GM12864 (cell line): ENCODE data around the gene LPP.

Experiments
- DNase-seq: peaks from one replicate; pipeline ENCODE4 v3.0.0-alpha.2; 2011; ENCODE audit warnings: low read depth
- H3K4me3 ChIP-seq: 2 replicates; pipeline ENCODE4 v1.5.1; 2011; ENCODE audit warnings: mild to moderate bottlenecking, low read depth, low read length, control low read depth
- CTCF ChIP-seq: IDR thresholded peaks from 2 replicates; pipeline ENCODE4 v1.5.1; 2011; ENCODE audit warnings: low read depth, mild to moderate bottlenecking, moderate library complexity, low read length, control low read depth, inconsistent platforms; ENCODE audit errors: missing control alignments

LPP gene

DNA sequence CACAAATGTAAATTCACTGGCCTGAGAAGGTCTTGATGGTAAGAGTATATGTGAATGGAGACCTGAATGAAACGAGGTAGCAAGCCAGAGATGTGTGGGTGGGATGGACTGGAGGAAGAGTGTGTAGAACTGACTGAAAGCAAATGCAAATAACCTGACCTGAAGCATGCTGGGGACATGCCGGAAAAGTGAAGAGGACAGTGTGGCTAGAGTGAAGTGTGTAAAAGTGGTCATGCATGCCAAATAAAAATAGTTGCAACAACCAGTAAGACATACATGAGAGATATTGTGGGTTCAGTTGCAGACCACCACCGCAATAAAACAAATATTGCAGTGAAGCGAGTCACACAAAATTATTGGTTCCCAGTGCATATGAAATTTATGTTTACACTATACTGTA lies 82.3 kb downstream of the LPP start:
- H3K4me3 ChIP-seq = no peak overlapping the region
- TF ChIP-seq CTCF = no peak
- DNase-seq = no peak

DNA sequence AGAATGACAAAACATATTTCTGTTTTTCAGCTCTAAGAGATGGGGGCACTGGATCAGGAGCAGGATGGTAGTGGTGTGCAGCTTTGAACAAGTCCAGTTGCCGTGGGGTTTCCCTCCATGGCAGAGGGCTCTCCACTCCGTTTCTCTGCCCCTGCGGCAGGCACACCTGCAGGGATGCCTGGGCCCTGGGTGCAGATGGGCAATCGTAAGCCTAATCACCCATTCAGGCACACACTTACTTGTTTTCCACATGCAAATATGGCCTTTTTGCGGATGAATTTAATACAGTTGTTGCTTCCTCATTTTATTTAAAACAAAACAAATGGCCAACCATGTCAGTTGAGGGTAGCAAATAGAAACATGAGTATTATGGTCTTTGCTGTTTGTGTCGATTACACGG lies 85.1 kb downstream of the LPP start:
- no peak overlapping the region for H3K4me3 ChIP-seq
- no peak for TF ChIP-seq CTCF
- no peak for DNase-seq

GRCh38 chr3:188239577-188239976 lies 85.6 kb downstream of the LPP start:
- TF ChIP-seq CTCF = no peak

DNA sequence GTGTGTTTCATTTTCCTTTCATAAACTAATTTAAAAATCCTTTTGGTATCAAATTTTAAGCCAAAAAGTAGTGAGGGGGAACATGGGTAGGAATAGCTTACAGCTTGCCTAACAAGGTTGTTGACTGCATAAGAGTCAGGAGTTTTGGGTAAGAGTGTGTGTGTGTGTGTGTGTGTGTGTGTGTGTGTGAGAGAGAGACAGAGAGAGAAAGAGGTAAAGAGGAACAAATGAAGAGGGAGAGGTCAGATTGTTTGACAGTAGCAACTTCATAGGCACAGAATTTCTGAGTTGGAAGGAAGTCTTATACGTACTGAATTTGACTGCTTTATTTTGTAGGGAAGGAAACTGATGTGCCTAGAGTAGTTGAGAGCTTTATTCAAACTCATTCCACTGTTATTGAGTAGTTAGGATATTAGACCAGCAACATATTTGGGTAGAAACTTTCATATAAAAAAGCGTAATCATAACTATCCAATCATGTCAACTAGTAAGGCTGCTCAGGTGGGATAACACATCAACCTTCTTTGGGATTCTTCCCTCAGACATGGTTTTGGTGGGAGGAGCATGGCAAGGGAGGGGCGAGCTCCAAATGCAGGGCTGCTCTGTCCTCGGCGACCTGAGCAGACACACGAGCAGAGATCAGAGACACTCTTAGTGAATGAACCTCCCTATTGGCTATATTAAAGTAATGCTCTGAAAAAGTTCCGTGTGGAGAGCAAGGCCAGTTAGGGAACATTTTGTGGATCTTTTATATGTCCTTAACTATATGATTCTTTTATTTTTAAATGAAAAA lies 86.4 kb downstream of the LPP start:
- H3K4me3 ChIP-seq = no peak overlapping the region
- DNase-seq = no peak
- TF ChIP-seq CTCF = no peak

More at GRCh38 chr3:188239577-188239976, 85.6 kb downstream of the LPP start:
- no peak for DNase-seq
- H3K4me3 ChIP-seq = no peak overlapping the region

DNA sequence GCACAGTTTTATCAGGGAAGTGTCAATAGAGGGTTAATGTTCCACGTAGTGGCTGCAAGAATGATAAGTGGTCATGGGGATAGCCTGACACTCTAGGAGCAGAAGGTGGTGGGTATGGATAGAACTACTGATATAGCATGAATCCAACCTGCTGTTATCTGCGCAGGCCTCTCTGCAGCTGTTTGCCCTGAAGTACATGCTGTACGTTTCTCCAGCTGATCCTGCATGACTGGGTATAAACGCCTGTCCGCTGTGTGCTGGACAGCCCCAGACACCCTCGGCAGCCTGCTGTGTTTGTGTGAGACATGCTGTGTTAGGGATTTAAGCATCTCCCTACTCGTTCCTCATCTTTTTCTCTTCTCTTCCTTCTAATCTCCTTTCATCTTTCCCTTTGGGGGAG lies 87.1 kb downstream of the LPP start:
- H3K4me3 ChIP-seq = no peak overlapping the region
- TF ChIP-seq CTCF = no peak
- DNase-seq = no peak

DNA sequence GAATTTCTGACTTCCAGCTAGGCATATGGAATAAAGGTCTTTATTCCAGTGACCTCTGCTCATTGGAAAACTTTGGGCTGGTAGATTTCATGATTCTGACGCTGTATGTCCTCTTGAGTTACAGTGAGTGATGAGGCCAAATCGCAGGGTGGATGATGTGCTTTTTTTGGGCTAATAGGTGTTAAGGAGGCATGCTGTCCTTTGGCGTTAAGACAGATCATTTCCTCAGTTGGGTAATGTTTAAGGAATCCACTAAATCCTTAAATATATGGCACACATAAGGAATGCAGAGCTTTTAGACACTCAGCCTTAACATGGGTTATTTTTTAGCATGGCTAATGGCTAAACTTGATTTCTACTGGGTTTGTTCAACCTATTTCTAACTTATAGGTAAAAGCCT lies 87.9 kb downstream of the LPP start:
- no peak overlapping the region for H3K4me3 ChIP-seq
- DNase-seq = no peak
- no peak for TF ChIP-seq CTCF
